Stimulated activated CD4-positive, alpha-beta T cell treated with anti-CD3 and anti-CD28 coated beads, TNF-alpha, amount 100 ng/mL, for 24 hours (primary cell): Measurements from ENCODE around the gene LEF1.

ENCODE experiments used
- DNase-seq, 3 experiments: peaks; one replicate each; pipeline ENCODE4 v3.0.0-alpha.2; 2020; ENCODE audit warnings: low read depth in 3 of 3

The LEF1 gene

GRCh38 chr4:108001540-108002135, 167.1 kb downstream of the LEF1 start:
- no peak for DNase-seq

GRCh38 chr4:107999932-108000539, 168.7 kb downstream of the LEF1 start:
- DNase-seq: no peak

- DNase-seq: no peak
Measured at GRCh38 chr4:107997794-107998193, 170.9 kb downstream of the LEF1 start.
